GM23248 (cell line): ENCODE measurements around the gene SUMF1. TPM values are rescaled to one million over a fixed set of nuclear protein-coding genes. Genes with fewer than 3 reads are reported as not detected.

Source experiments
- DNase-seq: peaks from one replicate; pipeline ENCODE4 v3.0.0-alpha.2; 2015
- H2AFZ ChIP-seq: fragments of 200-600 bp; sonication (generic); 2 replicates; pipeline ENCODE4 v1.6.1; 2016; ENCODE audit warnings: antibody characterized with exemption
- H3F3A ChIP-seq: fragments of 200-600 bp; sonication (generic); 2 replicates; pipeline ENCODE4 v1.6.1; 2016; ENCODE audit warnings: mild to moderate bottlenecking, antibody characterized with exemption, mixed run types; ENCODE audit not compliant: insufficient read depth
- H3K27ac ChIP-seq: fragments of 200-600 bp; sonication (generic); 2 replicates; pipeline ENCODE4 v1.5.1; 2016; ENCODE audit warnings: mild to moderate bottlenecking
- H3K27me3 ChIP-seq: fragments of 200-600 bp; sonication (generic); replicated peaks from 2 replicates; pipeline ENCODE4 v1.6.1; 2016; ENCODE audit warnings: mild to moderate bottlenecking; ENCODE audit not compliant: insufficient read depth
- H3K36me3 ChIP-seq: fragments of 200-600 bp; sonication (generic); 2 replicates; pipeline ENCODE4 v1.6.1; 2016; ENCODE audit warnings: low read depth, mild to moderate bottlenecking
- H3K4me1 ChIP-seq: fragments of 200-600 bp; sonication (generic); 2 replicates; pipeline ENCODE4 v1.6.1; 2016; ENCODE audit warnings: mild to moderate bottlenecking; ENCODE audit not compliant: insufficient read depth
- H3K4me2 ChIP-seq: fragments of 200-600 bp; sonication (generic); one replicate; pipeline ENCODE4 v1.6.1; 2016; ENCODE audit warnings: mild to moderate bottlenecking; ENCODE audit not compliant: unreplicated experiment
- H3K4me3 ChIP-seq: fragments of 200-600 bp; sonication (generic); 2 replicates; pipeline ENCODE4 v1.5.1; 2016; ENCODE audit warnings: mild to moderate bottlenecking
- H3K79me2 ChIP-seq: fragments of 200-600 bp; sonication (generic); 2 replicates; pipeline ENCODE4 v1.6.1; 2016; ENCODE audit warnings: mild to moderate bottlenecking; ENCODE audit not compliant: insufficient read depth
- H3K9ac ChIP-seq: fragments of 200-600 bp; sonication (generic); 2 replicates; pipeline ENCODE4 v1.6.1; 2016; ENCODE audit warnings: mild to moderate bottlenecking
- H3K9me2 ChIP-seq: fragments of 200-600 bp; sonication (generic); 2 replicates; pipeline ENCODE4 v1.6.1; 2016; ENCODE audit warnings: mixed run types, mild to moderate bottlenecking, moderate library complexity; ENCODE audit not compliant: insufficient read depth
- H3K9me3 ChIP-seq: fragments of 200-600 bp; sonication (generic); one replicate; pipeline ENCODE4 v1.6.1; 2017; ENCODE audit warnings: low read depth
- H4K20me1 ChIP-seq: fragments of 200-600 bp; sonication (generic); 2 replicates; pipeline ENCODE4 v1.6.0; 2016; ENCODE audit not compliant: insufficient read depth
- EZH2 ChIP-seq: fragments of 200-600 bp; sonication (generic); IDR thresholded peaks from 2 replicates; pipeline ENCODE4 v1.6.1; 2018; ENCODE audit warnings: antibody characterized with exemption, mild to moderate bottlenecking; ENCODE audit not compliant: insufficient read depth, poor library complexity, severe bottlenecking
- EZH2phosphoT487 ChIP-seq: fragments of 200-600 bp; sonication (generic); IDR thresholded peaks from 2 replicates; pipeline ENCODE4 v1.6.1; 2018; ENCODE audit warnings: antibody characterized with exemption, moderate library complexity, mild to moderate bottlenecking, low read depth; ENCODE audit not compliant: insufficient read depth
- WGBS, 2 experiments: methylation state at CpG; one replicate each; pipeline ENCODE4 v1.1.6; 2015 to 2017; ENCODE audit warnings: low lambda C conversion rate in 2 of 2, low coverage in 1 of 2; ENCODE audit errors: missing lambda C conversion rate in 2 of 2; 5-methylcytosine and 5-hydroxymethylcytosine counted together
- in situ Hi-C: fragments of 300-500 bp; cut with MboI; formaldehyde crosslinking; loops from 2 replicates; pipeline ENCODE4 v1.15.0; 2020
- polyA plus RNA-seq: library from polyadenylated mRNA; unstranded; fragments of >200 nt; fragmentation: Nextera tagmentation; extraction: Ambion mirVana; gene quantifications from 2 replicates; pipeline ENCODE4 v1.2.1, GENCODE V29; 2016
- total RNA-seq: library from RNA; depleted of rRNA; stranded (reverse); fragments of >200 nt; shearing (Covaris generic); gene quantifications from 2 replicates; pipeline ENCODE4 v1.2.3, GENCODE V29; 2014

Gene SUMF1
- total and polyA plus RNA-seq, 2 experiments from 2014 or later = 55.3 to 88.1 TPM

- Histone ChIP-seq H3K9me2 (no peaks in the 10 kb centered on the region), H3K79me2 (no peaks in the 10 kb centered on the region), H3K4me3 (no peak overlapping the region), H3F3A (no peaks in the 10 kb centered on the region), H3K4me1 (no peaks in the 10 kb centered on the region), H3K9ac (no peak overlapping the region), H3K4me2 (no peak overlapping the region), H2AFZ (no peak overlapping the region), H3K36me3 (no peaks in the 10 kb centered on the region), H3K27me3 (no peaks in the 10 kb centered on the region), H3K27ac (no peak overlapping the region), H3K9me3 (no peaks in the 10 kb centered on the region), H4K20me1 (0 out of 2 replicates have a peak, but pooled peaks cover 4% of the 10 kb centered on the region)
- WGBS, 2 experiments = 98 to 100% methylated on average over 2 of the region's 2 CpGs
- no peak for DNase-seq
- in situ Hi-C loops = no loop called here
- TF ChIP-seq EZH2phosphoT487 (no peak), EZH2 (no peak)
Observed at GRCh38 chr3:4387210-4388204, 79.6 kb downstream of the SUMF1 start.

- Histone ChIP-seq H3K27me3 (no peaks in the 10 kb centered on the region), H3K79me2 (no peaks in the 10 kb centered on the region)
- no peak for TF ChIP-seq EZH2phosphoT487
- no peak for TF ChIP-seq EZH2
Observed at GRCh38 chr3:4385201-4385600, 81.9 kb downstream of the SUMF1 start.

GRCh38 chr3:4380013-4380412 is 87.1 kb downstream of the SUMF1 start:
- in situ Hi-C loops = no loop called here
- WGBS, 2 experiments = 94% methylated on average over 4 of the region's 4 CpGs
- no peaks in the 10 kb centered on the region for H3K27me3 ChIP-seq
- H3K79me2 ChIP-seq = no peaks in the 10 kb centered on the region
- DNase-seq = no peak
- H3K4me3 ChIP-seq = no peak overlapping the region
- no peak overlapping the region for H3K9ac ChIP-seq
- H4K20me1 ChIP-seq = no peaks in the 10 kb centered on the region
- no peaks in the 10 kb centered on the region for H3K4me1 ChIP-seq
- H3K9me3 ChIP-seq = no peaks in the 10 kb centered on the region
- TF ChIP-seq EZH2phosphoT487 (no peak), EZH2 (no peak)
- no peak overlapping the region for H2AFZ ChIP-seq
- H3K27ac ChIP-seq = no peak overlapping the region
- no peaks in the 10 kb centered on the region for H3K36me3 ChIP-seq
- no peak overlapping the region for H3K4me2 ChIP-seq
- H3K9me2 ChIP-seq = no peaks in the 10 kb centered on the region
- no peaks in the 10 kb centered on the region for H3F3A ChIP-seq

More at GRCh38 chr3:4385201-4385600, 81.9 kb downstream of the SUMF1 start:
- Histone ChIP-seq H4K20me1 (0 out of 2 replicates have a peak, but pooled peaks cover 4% of the 10 kb centered on the region), H3K9ac (no peak overlapping the region), H3K4me3 (no peak overlapping the region), H3K27ac (no peak overlapping the region), H3K9me2 (no peaks in the 10 kb centered on the region), H3F3A (no peaks in the 10 kb centered on the region), H3K9me3 (no peaks in the 10 kb centered on the region), H3K4me2 (no peak overlapping the region), H2AFZ (no peak overlapping the region), H3K4me1 (no peaks in the 10 kb centered on the region), H3K36me3 (no peaks in the 10 kb centered on the region)
- in situ Hi-C loops = no loop called here
- DNase-seq = no peak
- 47 to 49% methylated on average over 6 of the region's 6 CpGs for WGBS, 2 experiments

- WGBS, 2 experiments = 82 to 84% methylated on average over 2 of the region's 2 CpGs
- H2AFZ ChIP-seq = no peak overlapping the region
- H3K27me3 ChIP-seq = no peaks in the 10 kb centered on the region
- H3K9me2 ChIP-seq = no peaks in the 10 kb centered on the region
- H3K9ac ChIP-seq = no peak overlapping the region
- H3K36me3 ChIP-seq = peaks cover 9% of the 10 kb centered on the region
- in situ Hi-C loops = no loop called here
- H3K4me1 ChIP-seq = no peaks in the 10 kb centered on the region
- H4K20me1 ChIP-seq = no peaks in the 10 kb centered on the region
- no peaks in the 10 kb centered on the region for H3K79me2 ChIP-seq
- H3K4me2 ChIP-seq = no peak overlapping the region
- no peaks in the 10 kb centered on the region for H3K9me3 ChIP-seq
- TF ChIP-seq EZH2 = no peak
- TF ChIP-seq EZH2phosphoT487 = no peak
- H3K4me3 ChIP-seq = no peak overlapping the region
- no peak overlapping the region for H3K27ac ChIP-seq
- no peaks in the 10 kb centered on the region for H3F3A ChIP-seq
- DNase-seq = peak; percentile 46
Observed at GRCh38 chr3:4376499-4376898, 90.6 kb downstream of the SUMF1 start.
